GM12874 (cell line): ENCODE results near the gene ZNF423.

ENCODE experiments used
- TF ChIP-seq, protein P1 (sequence below): IDR thresholded peaks from 2 replicates; pipeline ENCODE4 v1.5.1; 2011; ENCODE audit warnings: low read depth, mild to moderate bottlenecking, control low read depth, low read length, moderate library complexity; ENCODE audit not compliant: insufficient read depth

Gene ZNF423

DNA sequence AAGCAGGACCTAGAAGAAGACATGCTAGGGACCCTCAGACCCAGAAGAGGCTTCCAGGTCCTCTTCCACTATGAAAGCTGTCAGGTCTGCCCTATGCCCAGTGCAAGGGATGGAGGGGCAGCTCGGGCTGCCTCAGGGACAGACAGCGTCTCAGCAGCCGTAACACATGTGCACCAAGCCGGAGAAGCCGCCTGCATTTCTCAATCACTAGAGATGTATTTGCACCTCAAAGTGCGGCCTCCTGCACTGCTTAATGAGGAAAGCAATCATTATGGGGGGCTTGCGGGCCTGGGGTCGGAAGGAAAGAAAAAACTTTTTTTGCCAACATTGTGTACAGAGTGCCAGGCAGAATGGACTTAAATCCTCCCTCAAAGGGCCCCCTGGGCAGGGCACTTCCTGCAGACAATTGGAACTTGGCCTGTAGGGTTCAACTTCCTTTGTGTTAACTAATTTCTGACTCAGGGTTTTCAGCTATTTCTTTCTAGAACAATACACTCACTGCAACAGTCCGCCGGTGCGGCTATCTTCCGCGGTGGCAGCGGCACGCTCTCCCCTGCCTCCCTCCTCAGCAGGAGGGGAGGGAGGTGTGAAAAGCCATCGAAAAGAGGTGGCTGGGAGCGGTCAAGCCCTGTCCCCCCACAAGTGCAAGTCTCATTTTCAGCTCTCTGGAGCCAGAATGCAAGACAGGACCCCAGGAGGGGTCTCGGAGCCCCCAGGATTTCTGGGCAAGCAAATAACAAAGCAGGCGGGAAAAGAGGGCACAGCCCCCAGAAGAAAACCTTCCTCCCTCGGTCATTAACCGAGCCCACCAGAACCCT, 101.2 kb downstream of the ZNF423 start:
- TF ChIP-seq, protein P1, sequence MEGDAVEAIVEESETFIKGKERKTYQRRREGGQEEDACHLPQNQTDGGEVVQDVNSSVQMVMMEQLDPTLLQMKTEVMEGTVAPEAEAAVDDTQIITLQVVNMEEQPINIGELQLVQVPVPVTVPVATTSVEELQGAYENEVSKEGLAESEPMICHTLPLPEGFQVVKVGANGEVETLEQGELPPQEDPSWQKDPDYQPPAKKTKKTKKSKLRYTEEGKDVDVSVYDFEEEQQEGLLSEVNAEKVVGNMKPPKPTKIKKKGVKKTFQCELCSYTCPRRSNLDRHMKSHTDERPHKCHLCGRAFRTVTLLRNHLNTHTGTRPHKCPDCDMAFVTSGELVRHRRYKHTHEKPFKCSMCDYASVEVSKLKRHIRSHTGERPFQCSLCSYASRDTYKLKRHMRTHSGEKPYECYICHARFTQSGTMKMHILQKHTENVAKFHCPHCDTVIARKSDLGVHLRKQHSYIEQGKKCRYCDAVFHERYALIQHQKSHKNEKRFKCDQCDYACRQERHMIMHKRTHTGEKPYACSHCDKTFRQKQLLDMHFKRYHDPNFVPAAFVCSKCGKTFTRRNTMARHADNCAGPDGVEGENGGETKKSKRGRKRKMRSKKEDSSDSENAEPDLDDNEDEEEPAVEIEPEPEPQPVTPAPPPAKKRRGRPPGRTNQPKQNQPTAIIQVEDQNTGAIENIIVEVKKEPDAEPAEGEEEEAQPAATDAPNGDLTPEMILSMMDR: no peak

DNA sequence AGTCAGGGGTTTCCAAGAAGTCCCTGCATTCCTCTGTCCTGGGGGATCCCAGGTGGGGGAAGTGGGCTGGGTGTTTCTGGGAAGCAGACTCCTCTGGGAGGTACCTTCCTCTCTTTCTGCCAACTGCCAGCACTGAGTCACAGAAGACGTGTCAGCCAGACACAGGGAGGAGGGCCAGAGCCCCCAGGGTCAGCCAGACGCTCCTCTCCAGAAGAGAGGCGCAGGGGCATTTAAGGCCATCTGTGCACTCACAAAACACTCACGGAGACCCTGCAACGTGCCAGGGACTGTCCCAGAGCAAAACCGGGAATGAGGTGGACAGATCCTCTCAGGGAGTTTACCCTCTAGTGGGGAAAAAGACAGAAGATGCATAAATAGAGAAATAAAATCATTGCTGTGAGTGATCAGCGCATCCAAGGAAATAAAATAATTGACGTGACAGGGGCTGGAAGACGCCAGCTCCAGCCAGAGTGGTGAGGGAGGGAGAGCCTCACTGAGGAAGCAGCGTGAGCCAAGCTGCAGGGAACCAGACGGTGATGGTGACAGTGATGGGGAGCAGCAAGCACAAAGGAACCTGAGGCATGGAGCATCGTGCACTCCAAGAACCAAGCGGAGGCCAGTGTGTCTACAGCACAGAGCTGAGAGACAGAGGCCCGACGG, 105.4 kb downstream of the ZNF423 start:
- TF ChIP-seq, protein P1: no peak

- TF ChIP-seq, protein P1: no peak
Measured at GRCh38 chr16:49749816-49750215, 106.1 kb downstream of the ZNF423 start.

GRCh38 chr16:49748322-49748721, 107.6 kb downstream of the ZNF423 start:
- TF ChIP-seq, protein P1: no peak

DNA sequence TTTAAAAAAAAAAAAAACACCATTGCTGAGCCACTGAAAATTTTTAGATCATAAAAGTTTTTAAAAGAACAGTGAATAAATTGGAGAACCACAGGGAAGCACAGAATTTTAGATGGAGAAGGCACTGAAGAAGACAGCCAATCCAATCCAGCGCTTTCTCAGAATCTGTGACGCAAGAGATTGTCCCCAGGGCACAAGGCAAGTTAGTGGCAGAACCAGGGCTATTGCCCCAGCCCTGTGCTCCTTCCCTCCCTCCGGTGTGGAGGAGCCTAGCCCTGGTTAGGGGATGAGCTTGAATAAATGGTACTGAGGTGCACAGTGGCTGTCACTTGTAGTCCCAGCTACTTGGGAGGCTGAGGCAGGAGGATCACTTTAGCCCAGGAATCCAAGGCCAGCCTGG, 108.3 kb downstream of the ZNF423 start:
- TF ChIP-seq, protein P1: no peak

GRCh38 chr16:49746545-49746944, 109.4 kb downstream of the ZNF423 start:
- TF ChIP-seq, protein P1: no peak

DNA sequence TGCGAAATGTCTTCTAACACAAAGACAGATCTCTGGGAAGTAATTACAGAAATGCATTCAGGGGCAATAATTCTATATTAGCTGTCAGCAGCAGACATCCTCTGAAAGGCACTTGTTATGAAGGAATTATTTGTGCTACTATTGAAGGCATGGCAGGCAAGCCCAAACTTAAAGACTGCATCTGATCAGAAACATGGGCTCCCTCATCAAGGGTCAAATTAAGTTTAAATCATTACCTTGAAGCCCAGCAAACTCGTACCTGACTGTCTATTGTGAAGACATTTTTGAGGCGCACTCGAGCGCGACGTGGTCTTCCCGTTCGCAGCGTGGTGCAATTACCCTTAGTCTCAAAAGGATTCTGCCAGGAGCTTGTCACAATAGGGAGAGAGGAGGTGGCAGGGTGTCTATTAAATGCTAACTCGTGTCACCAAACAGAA, 110.6 kb downstream of the ZNF423 start:
- TF ChIP-seq, protein P1: no peak
